Prostate gland (tissue), 2 donors: ENCODE measurements around the gene SLC25A2. TPM values are rescaled to one million over a fixed set of nuclear protein-coding genes. Genes with fewer than 3 reads are reported as not detected.
"Not testable (repeated sequence)": the region's sequence is repeated elsewhere in the genome, so short reads cannot be mapped to it uniquely, and the experiment has no call there.

Experiments used
- DNase-seq: peaks from one replicate; pipeline ENCODE4 v3.0.0-alpha.2; 2019; ENCODE audit warnings: low spot score
- H3K27ac ChIP-seq, 2 donors: fragments of 200-600 bp; sonication (generic); 2 replicates each; pipeline ENCODE4 v1.5.1; 2017 to 2019
- H3K27me3 ChIP-seq: fragments of 200-600 bp; sonication (generic); replicated peaks from 2 replicates; pipeline ENCODE4 v1.5.1; 2019; ENCODE audit not compliant: insufficient read depth
- H3K36me3 ChIP-seq, 2 donors: fragments of 200-600 bp; sonication (generic); 1 replicate in 1 of 2; 2 replicates in 1 of 2; pipeline versions ENCODE4 v1.5.1 to v1.8.1; 2017 to 2019
- H3K4me1 ChIP-seq: fragments of 200-600 bp; sonication (generic); replicated peaks from 2 replicates; pipeline ENCODE4 v1.5.1; 2019
- H3K4me3 ChIP-seq, 2 donors: fragments of 200-600 bp; sonication (generic); 2 replicates each; pipeline ENCODE4 v1.5.1; 2017 to 2019
- H3K9me3 ChIP-seq: fragments of 200-600 bp; sonication (generic); 2 replicates; pipeline ENCODE4 v1.5.1; 2017
- CTCF ChIP-seq, 4 experiments: fragments of 200-600 bp in 2 of 4; fragments of 450-650 bp in 2 of 4; sonication (generic) in 2 of 4; IDR thresholded peaks; 1 replicate in 3 of 4; 2 replicates in 1 of 4; pipeline ENCODE4 v1.5.1; 2016 to 2019; ENCODE audit warnings: antibody characterized with exemption in 4 of 4, mild to moderate bottlenecking in 2 of 4, moderate library complexity in 2 of 4
- POLR2A ChIP-seq: fragments of 450-650 bp; IDR thresholded peaks from one replicate; pipeline ENCODE4 v1.6.1; 2016; ENCODE audit warnings: antibody characterized with exemption, mild to moderate bottlenecking
- POLR2AphosphoS5 ChIP-seq: sonication (generic); formaldehyde crosslinking; IDR thresholded peaks from one replicate; pipeline ENCODE4 v1.6.1; 2017; ENCODE audit warnings: antibody characterized with exemption
- WGBS: methylation state at CpG from one replicate; pipeline ENCODE4 v1.1.5; 2018; 5-methylcytosine and 5-hydroxymethylcytosine counted together
- intact Hi-C: fragments of 100-400 bp; cut with DNase I; formaldehyde crosslinking; loops from one replicate; pipeline ENCODE4 v1.14.2; 2022
- total RNA-seq, 2 donors: library from RNA; depleted of rRNA; stranded (reverse); fragments of >200 nt; gene quantifications; one replicate each; pipeline ENCODE4 v1.1.0, GENCODE V29; 2016

SLC25A2 gene
- 1 to 10 TPM in 1 of 2 donors, under 1 TPM in 1; 0.23 to 4.4 TPM for total RNA-seq

GRCh38 chr5:141303756-141304155 lies at the start of gene SLC25A2:
Gene SLC25A2 (minus strand): TSS chr5:141304049. CDS start chr5:141303865, 184 bp downstream.
- Histone ChIP-seq H3K36me3 (no peaks in the 10 kb centered on the region), H3K4me3 (no peak within 1 kb of the TSS), H3K27ac (no peak within 1 kb of the TSS), H3K9me3 (no peaks in the 10 kb centered on the region), H3K27me3 (no peaks in the 10 kb centered on the region), H3K4me1 (no peaks in the 10 kb centered on the region)
- 41% methylated on average over 36 of the region's 36 CpGs for WGBS
- no peak for TF ChIP-seq POLR2A
- no peak for TF ChIP-seq CTCF (IDR thresholded peaks at IDR 0.05)
- no peak for TF ChIP-seq POLR2AphosphoS5
- no peak for DNase-seq
- intact Hi-C loops: no loop called here

DNA sequence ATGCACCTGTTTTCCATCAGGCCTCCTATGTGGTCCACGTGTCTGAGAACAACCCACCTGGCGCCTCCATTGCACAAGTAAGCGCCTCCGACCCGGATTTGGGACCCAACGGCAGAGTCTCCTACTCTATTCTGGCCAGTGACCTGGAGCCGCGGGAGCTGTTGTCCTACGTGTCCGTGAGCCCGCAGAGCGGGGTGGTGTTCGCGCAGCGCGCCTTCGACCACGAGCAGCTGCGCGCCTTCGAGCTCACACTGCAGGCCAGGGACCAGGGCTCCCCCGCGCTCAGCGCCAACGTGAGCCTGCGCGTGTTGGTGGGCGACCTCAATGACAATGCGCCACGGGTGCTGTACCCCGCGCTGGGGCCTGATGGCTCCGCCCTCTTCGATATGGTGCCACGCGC lies 47.7 kb upstream of the SLC25A2 start:
- intact Hi-C loops: no loop called here
- H3K9me3 ChIP-seq: no peaks in the 10 kb centered on the region
- H3K4me3 ChIP-seq: no peak overlapping the region
- H3K4me1 ChIP-seq: no peaks in the 10 kb centered on the region
- DNase-seq: no peak
- 26% methylated on average over 22 of the region's 36 CpGs for WGBS
- H3K36me3 ChIP-seq: no peaks in the 10 kb centered on the region
- no peak for TF ChIP-seq POLR2AphosphoS5
- no peak for TF ChIP-seq POLR2A
- no peak for TF ChIP-seq CTCF (IDR thresholded peaks at IDR 0.05)
- no peak overlapping the region for H3K27ac ChIP-seq
- H3K27me3 ChIP-seq: peaks cover 3% of the 10 kb centered on the region

DNA sequence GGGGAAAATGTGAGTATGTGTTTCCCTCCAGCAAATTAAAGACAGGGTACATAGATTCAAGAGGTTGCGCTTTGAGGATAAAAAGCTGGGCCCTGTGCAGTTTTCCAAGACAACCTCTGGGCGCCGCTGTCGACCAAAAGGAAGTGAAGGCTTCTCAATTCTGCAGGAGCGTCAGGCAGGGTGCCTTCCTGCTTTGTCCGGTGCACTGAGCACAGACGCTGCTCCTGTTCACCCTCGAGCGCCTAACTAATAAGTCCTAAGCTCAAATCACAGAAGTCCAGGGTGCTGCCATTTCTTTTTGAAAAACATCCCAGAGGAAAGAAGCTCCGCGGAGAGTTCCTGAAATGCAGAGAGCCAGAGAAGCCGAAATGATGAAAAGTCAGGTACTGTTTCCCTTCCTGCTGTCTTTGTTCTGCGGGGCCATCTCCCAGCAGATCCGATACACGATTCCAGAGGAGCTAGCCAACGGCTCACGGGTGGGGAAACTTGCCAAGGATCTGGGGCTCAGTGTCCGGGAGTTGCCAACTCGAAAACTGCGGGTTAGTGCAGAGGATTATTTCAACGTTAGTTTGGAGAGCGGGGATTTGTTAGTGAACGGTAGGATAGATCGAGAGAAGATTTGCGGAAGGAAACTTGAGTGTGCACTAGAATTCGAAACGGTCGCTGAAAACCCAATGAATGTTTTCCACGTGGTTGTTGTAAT lies 46.2 kb upstream of the SLC25A2 start, which contains the start of gene PCDHGB1:
TSS of gene PCDHGB1 (plus strand) at position 183 of the 703 bp plus-strand sequence. CDS start at position 345, 162 bp downstream.
- Histone ChIP-seq H3K4me1 (no peaks in the 10 kb centered on the region), H3K9me3 (no peaks in the 10 kb centered on the region), H3K27ac (no peak within 1 kb of the TSS), H3K27me3 (peaks cover 3% of the 10 kb centered on the region), H3K4me3 (peak within 1 kb of the TSS in 1 of 2 donors; percentile 2), H3K36me3 (no peaks in the 10 kb centered on the region)
- TF ChIP-seq POLR2A: no peak
- TF ChIP-seq CTCF (IDR thresholded peaks at IDR 0.05): peak in 2 of 4 experiments; percentile 16 to 29
- no peak for TF ChIP-seq POLR2AphosphoS5
- intact Hi-C loops: no loop called here
- no peak for DNase-seq
- WGBS: 20% methylated on average over 29 of the region's 29 CpGs

- 31% methylated on average over 29 of the region's 35 CpGs for WGBS
- H3K27ac ChIP-seq, intact Hi-C loops, H3K9me3 ChIP-seq, H3K4me3 ChIP-seq, H3K27me3 ChIP-seq, DNase-seq, H3K36me3 ChIP-seq, H3K4me1 ChIP-seq: not testable (repeated sequence)
Observed at GRCh38 chr5:141346017-141346416, 42.2 kb upstream of the SLC25A2 start.

GRCh38 chr5:141345327-141345726 lies 41.5 kb upstream of the SLC25A2 start:
- Histone ChIP-seq H3K4me3 (no peak overlapping the region), H3K27ac (no peak overlapping the region), H3K4me1 (no peaks in the 10 kb centered on the region), H3K27me3 (peaks cover 3% of the 10 kb centered on the region), H3K9me3 (no peaks in the 10 kb centered on the region), H3K36me3 (no peaks in the 10 kb centered on the region)
- WGBS: 25% methylated on average over 20 of the region's 20 CpGs
- TF ChIP-seq POLR2A (no peak), POLR2AphosphoS5 (no peak), CTCF (IDR thresholded peaks at IDR 0.05) (no peak)
- intact Hi-C loops: no loop called here
- DNase-seq: no peak
